ENCODE results near the gene SSMEM1.

DNA sequence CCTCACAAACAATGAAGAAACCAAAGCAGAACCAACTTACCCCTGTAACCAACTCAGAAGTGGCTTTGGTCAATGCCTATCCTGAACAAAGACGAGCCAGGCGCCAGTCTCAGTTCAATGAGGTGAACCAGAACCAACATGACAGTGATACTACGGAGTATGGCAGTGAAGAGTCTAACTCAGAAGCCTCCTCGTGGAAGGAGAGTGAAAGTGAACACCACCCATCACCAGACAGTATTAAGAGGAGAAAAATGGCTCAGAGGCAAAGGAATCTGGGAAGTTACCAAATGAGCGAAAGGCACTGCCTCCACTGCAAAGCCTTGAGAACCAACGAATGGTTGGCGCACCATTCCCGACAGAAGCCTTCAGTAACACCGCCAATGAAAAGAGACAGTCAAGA, 8.4 kb downstream of the SSMEM1 start:
- TF ChIP-seq, protein P1, sequence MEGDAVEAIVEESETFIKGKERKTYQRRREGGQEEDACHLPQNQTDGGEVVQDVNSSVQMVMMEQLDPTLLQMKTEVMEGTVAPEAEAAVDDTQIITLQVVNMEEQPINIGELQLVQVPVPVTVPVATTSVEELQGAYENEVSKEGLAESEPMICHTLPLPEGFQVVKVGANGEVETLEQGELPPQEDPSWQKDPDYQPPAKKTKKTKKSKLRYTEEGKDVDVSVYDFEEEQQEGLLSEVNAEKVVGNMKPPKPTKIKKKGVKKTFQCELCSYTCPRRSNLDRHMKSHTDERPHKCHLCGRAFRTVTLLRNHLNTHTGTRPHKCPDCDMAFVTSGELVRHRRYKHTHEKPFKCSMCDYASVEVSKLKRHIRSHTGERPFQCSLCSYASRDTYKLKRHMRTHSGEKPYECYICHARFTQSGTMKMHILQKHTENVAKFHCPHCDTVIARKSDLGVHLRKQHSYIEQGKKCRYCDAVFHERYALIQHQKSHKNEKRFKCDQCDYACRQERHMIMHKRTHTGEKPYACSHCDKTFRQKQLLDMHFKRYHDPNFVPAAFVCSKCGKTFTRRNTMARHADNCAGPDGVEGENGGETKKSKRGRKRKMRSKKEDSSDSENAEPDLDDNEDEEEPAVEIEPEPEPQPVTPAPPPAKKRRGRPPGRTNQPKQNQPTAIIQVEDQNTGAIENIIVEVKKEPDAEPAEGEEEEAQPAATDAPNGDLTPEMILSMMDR (conservative IDR thresholded peaks at IDR 0.05) = no peak
- TF ChIP-seq ZFX (IDR thresholded peaks at IDR 0.05) = no peak

Data from C4-2B (cell line).